SK-N-SH (cell line): ENCODE measurements around the gene AP3D1. TPM values are rescaled to one million over a fixed set of nuclear protein-coding genes. Genes with fewer than 3 reads are reported as not detected.

Source experiments
- CTCF ChIA-PET: fragments of 300-600, 350-600 bp; formaldehyde crosslinking; extraction: SDS; loops from one replicate; lab custom pipeline; 2021; lab: Yijun Ruan, JAX
- POLR2A ChIA-PET: fragments of 350-600 bp; sonication (Branson Sonifier 250); formaldehyde crosslinking; extraction: SDS; loops from one replicate; lab custom pipeline; 2020; ENCODE audit warnings: antibody characterized with exemption, inconsistent platforms; lab: Yijun Ruan, JAX
- DNase-seq: peaks from one replicate; pipeline ENCODE4 v3.0.0; 2012
- H2AFZ ChIP-seq: fragments of 200-600 bp; sonication (generic); 2 replicates; pipeline ENCODE4 v1.8.1; 2016; ENCODE audit warnings: antibody characterized with exemption, mild to moderate bottlenecking, low read depth
- H3F3A ChIP-seq: fragments of 200-600 bp; sonication (generic); replicated peaks from 2 replicates; pipeline ENCODE3; 2016; ENCODE audit warnings: antibody characterized with exemption, mild to moderate bottlenecking; ENCODE audit not compliant: insufficient read depth
- H3K27ac ChIP-seq, 2 experiments: fragments of 200-500 bp in 1 of 2; fragments of 200-600 bp in 1 of 2; sonication (Bioruptor generic) in 1 of 2; sonication (generic), shearing (Covaris generic) in 1 of 2; 2 replicates each; pipeline versions ENCODE4 v1.5.1 to v1.6.1; 2014 to 2016; ENCODE audit warnings: low read depth in 2 of 2, inconsistent platforms in 1 of 2, low read length in 1 of 2, mild to moderate bottlenecking in 1 of 2, mixed read lengths in 1 of 2
- H3K27me3 ChIP-seq: fragments of 200-600 bp; sonication (generic), shearing (Covaris generic); 2 replicates; pipeline ENCODE4 v1.6.1; 2016; ENCODE audit warnings: mixed run types; ENCODE audit not compliant: insufficient read depth
- H3K36me3 ChIP-seq, 2 experiments: fragments of 200-500 bp in 1 of 2; fragments of 200-600 bp in 1 of 2; sonication (Bioruptor generic) in 1 of 2; sonication (generic) in 1 of 2; replicated peaks in 1 of 2; 2 replicates each; pipeline versions ENCODE3 to v1.5.1; 2014 to 2016; ENCODE audit warnings: low read length in 1 of 2, mild to moderate bottlenecking in 1 of 2; ENCODE audit not compliant: insufficient read depth in 2 of 2, control insufficient read depth in 1 of 2
- H3K4me1 ChIP-seq, 2 experiments: fragments of 200-500 bp in 1 of 2; fragments of 200-600 bp in 1 of 2; sonication (Bioruptor generic) in 1 of 2; sonication (generic), shearing (Covaris generic) in 1 of 2; 2 replicates each; pipeline versions ENCODE4 v1.5.1 to v1.6.1; 2014 to 2016; ENCODE audit warnings: low read depth in 1 of 2, low read length in 1 of 2, mixed run types in 1 of 2; ENCODE audit not compliant: insufficient read depth in 2 of 2, control insufficient read depth in 1 of 2
- H3K4me2 ChIP-seq: fragments of 200-600 bp; sonication (generic), shearing (Covaris generic); 2 replicates; pipeline ENCODE4 v1.6.1; 2017; ENCODE audit warnings: mixed run types
- H3K4me3 ChIP-seq, 2 experiments: fragments of 200-500 bp in 1 of 2; fragments of 200-600 bp in 1 of 2; sonication (Bioruptor generic) in 1 of 2; sonication (generic), shearing (Covaris generic) in 1 of 2; 2 replicates each; pipeline versions ENCODE4 v1.5.1 to v1.8.1; 2014 to 2016; ENCODE audit warnings: low read depth in 2 of 2, inconsistent platforms in 1 of 2, low read length in 1 of 2, mild to moderate bottlenecking in 1 of 2, mixed read lengths in 1 of 2, moderate library complexity in 1 of 2
- H3K79me2 ChIP-seq: fragments of 200-600 bp; sonication (generic); 2 replicates; pipeline ENCODE4 v1.8.1; 2017; ENCODE audit warnings: mild to moderate bottlenecking; ENCODE audit not compliant: insufficient read depth
- H3K9ac ChIP-seq: fragments of 200-600 bp; sonication (generic); 2 replicates; pipeline ENCODE4 v1.6.1; 2017; ENCODE audit warnings: mixed run types
- H3K9me2 ChIP-seq: fragments of 200-600 bp; sonication (generic); 2 replicates; pipeline ENCODE4 v1.6.1; 2017; ENCODE audit warnings: mixed run types
- H3K9me3 ChIP-seq: fragments of 200-600 bp; sonication (generic); 2 replicates; pipeline ENCODE4 v1.6.1; 2017; ENCODE audit warnings: mixed run types, mild to moderate bottlenecking, moderate library complexity
- H4K20me1 ChIP-seq: fragments of 200-600 bp; sonication (generic); 2 replicates; pipeline ENCODE4 v1.6.1; 2017; ENCODE audit warnings: mild to moderate bottlenecking, mixed run types; ENCODE audit not compliant: insufficient read depth
- CHD2 ChIP-seq: fragments of 150-350 bp; IDR thresholded peaks from 2 replicates; pipeline ENCODE4 v1.6.1; 2018; ENCODE audit warnings: low read length; ENCODE audit not compliant: partially characterized antibody
- ELF1 ChIP-seq: IDR thresholded peaks from 2 replicates; pipeline ENCODE4 v1.4.0; 2012
- EP300 ChIP-seq, 2 experiments: IDR thresholded peaks; 2 replicates each; pipeline versions ENCODE4 v1.4.0 to v1.6.1; 2012; ENCODE audit warnings: borderline replicate concordance in 1 of 2, low read depth in 1 of 2, low read length in 1 of 2
- EZH2phosphoT487 ChIP-seq: fragments of 200-600 bp; sonication (generic); IDR thresholded peaks from 2 replicates; pipeline ENCODE4 v1.6.1; 2017; ENCODE audit warnings: low read depth, mixed run types, mild to moderate bottlenecking, antibody characterized with exemption, moderate library complexity, borderline replicate concordance
- FOSL2 ChIP-seq: IDR thresholded peaks from 2 replicates; pipeline ENCODE4 v1.4.0; 2012; ENCODE audit warnings: low read depth, mild to moderate bottlenecking, moderate library complexity, borderline replicate concordance
- GABPA ChIP-seq: IDR thresholded peaks from 2 replicates; pipeline ENCODE4 v1.4.0; 2012; ENCODE audit warnings: low read depth, mild to moderate bottlenecking
- GATA2 ChIP-seq: sonication (generic); formaldehyde crosslinking; IDR thresholded peaks from 2 replicates; pipeline ENCODE4 v1.5.0; 2020; ENCODE audit warnings: mild to moderate bottlenecking, missing genetic modification reagents
- JUND ChIP-seq: IDR thresholded peaks from 2 replicates; pipeline ENCODE4 v1.4.0; 2012
- MEF2A ChIP-seq: IDR thresholded peaks from 2 replicates; pipeline ENCODE4 v1.4.0; 2012; ENCODE audit warnings: low read depth, borderline replicate concordance
- MXI1 ChIP-seq: IDR thresholded peaks from 2 replicates; pipeline ENCODE4 v1.6.1; 2012; ENCODE audit warnings: mild to moderate bottlenecking, low read depth, low read length, improper control_type of control experiment
- NFIC ChIP-seq: IDR thresholded peaks from 2 replicates; pipeline ENCODE4 v1.4.0; 2012; ENCODE audit warnings: borderline replicate concordance
- NRF1 ChIP-seq: IDR thresholded peaks from 2 replicates; pipeline ENCODE4 v1.6.1; 2012; ENCODE audit warnings: low read depth, mild to moderate bottlenecking, low read length
- POLR2AphosphoS5 ChIP-seq: IDR thresholded peaks from 2 replicates; pipeline ENCODE4 v1.6.1; 2012; ENCODE audit warnings: low read depth, low read length
- RCOR1 ChIP-seq: fragments of 150-350 bp; IDR thresholded peaks from 2 replicates; pipeline ENCODE4 v1.6.1; 2017; ENCODE audit warnings: antibody characterized with exemption, low read length
- RFX5 ChIP-seq: IDR thresholded peaks from 2 replicates; pipeline ENCODE4 v1.6.1; 2012; ENCODE audit warnings: mild to moderate bottlenecking, improper control_type of control experiment, low read length
- RXRA ChIP-seq: IDR thresholded peaks from 2 replicates; pipeline ENCODE4 v1.4.0; 2012; ENCODE audit warnings: low read depth, mild to moderate bottlenecking, borderline replicate concordance
- TEAD4 ChIP-seq: IDR thresholded peaks from 2 replicates; pipeline ENCODE4 v1.4.0; 2012; ENCODE audit warnings: mild to moderate bottlenecking, borderline replicate concordance; ENCODE audit not compliant: insufficient read depth
- WGBS: methylation state at CpG from one replicate; pipeline ENCODE4 v1.1.6; 2017; ENCODE audit warnings: low lambda C conversion rate; 5-methylcytosine and 5-hydroxymethylcytosine counted together
- polyA plus RNA-seq, 3 experiments: library from polyadenylated mRNA; depleted of rRNA; stranded (reverse); fragments of >200 nt; gene quantifications; 2 replicates each; pipeline ENCODE4 v1.2.3, GENCODE V29; 2012
- TF ChIP-seq, protein P1 (sequence below): IDR thresholded peaks from 2 replicates; pipeline ENCODE4 v1.4.0; 2012; ENCODE audit warnings: low read depth, borderline replicate concordance
- TF ChIP-seq, protein P2 (sequence below): IDR thresholded peaks from 2 replicates; pipeline ENCODE4; 2012
- TF ChIP-seq, protein P3 (sequence below): IDR thresholded peaks from 2 replicates; pipeline ENCODE4 v1.4.0; 2012; ENCODE audit warnings: low read depth
- TF ChIP-seq, protein P4 (sequence below): fragments of 150-350 bp; IDR thresholded peaks from 2 replicates; pipeline ENCODE4 v1.6.1; 2016; ENCODE audit warnings: mild to moderate bottlenecking, low read depth, low read length
- TF ChIP-seq, protein P5 (sequence below): fragments of 150-350 bp; IDR thresholded peaks from 2 replicates; pipeline ENCODE4 v1.6.1; 2017; ENCODE audit warnings: antibody characterized with exemption, low read length, low read depth, borderline replicate concordance

Gene AP3D1
- polyA plus RNA-seq, 1 of the 3 experiments (the other 2 are of a cell fraction): 127 TPM

DNA sequence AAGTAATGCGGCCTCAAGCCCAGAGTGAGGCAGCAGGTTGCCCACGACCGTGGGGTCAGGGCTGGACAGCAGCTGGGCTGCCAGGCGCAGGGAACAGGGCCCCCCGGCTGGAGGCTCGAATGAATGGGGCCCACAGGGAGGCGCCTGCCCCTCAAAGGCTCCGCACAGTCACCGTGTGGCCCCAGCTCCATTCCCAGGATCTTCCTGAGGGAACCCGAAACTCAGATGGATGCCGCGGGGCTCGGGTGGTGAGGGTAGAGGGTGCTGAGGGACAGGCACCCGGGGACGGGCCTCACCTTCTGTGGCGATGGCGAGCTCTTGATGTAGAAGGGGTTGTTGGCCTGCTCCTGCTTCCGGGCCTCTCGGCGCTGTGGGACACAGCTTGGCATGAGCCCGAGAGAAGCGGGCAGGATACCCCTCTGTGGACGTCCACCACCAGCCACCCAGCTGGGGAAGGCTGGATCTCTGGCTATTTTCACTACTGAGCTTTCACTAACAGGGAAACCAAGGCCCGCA is 35.4 kb downstream of the AP3D1 start (continued):
- TF ChIP-seq MXI1 (no peak), POLR2AphosphoS5 (no peak), GABPA (no peak), FOSL2 (no peak), GATA2 (CRISPR knock-in tag) (no peak), CHD2 (no peak), NFIC (no peak), ELF1 (no peak)
- TF ChIP-seq, protein P1, sequence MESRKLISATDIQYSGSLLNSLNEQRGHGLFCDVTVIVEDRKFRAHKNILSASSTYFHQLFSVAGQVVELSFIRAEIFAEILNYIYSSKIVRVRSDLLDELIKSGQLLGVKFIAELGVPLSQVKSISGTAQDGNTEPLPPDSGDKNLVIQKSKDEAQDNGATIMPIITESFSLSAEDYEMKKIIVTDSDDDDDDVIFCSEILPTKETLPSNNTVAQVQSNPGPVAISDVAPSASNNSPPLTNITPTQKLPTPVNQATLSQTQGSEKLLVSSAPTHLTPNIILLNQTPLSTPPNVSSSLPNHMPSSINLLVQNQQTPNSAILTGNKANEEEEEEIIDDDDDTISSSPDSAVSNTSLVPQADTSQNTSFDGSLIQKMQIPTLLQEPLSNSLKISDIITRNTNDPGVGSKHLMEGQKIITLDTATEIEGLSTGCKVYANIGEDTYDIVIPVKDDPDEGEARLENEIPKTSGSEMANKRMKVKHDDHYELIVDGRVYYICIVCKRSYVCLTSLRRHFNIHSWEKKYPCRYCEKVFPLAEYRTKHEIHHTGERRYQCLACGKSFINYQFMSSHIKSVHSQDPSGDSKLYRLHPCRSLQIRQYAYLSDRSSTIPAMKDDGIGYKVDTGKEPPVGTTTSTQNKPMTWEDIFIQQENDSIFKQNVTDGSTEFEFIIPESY: no peak
- TF ChIP-seq, protein P2, sequence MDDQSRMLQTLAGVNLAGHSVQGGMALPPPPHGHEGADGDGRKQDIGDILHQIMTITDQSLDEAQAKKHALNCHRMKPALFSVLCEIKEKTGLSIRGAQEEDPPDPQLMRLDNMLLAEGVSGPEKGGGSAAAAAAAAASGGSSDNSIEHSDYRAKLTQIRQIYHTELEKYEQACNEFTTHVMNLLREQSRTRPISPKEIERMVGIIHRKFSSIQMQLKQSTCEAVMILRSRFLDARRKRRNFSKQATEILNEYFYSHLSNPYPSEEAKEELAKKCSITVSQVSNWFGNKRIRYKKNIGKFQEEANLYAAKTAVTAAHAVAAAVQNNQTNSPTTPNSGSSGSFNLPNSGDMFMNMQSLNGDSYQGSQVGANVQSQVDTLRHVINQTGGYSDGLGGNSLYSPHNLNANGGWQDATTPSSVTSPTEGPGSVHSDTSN: no peak

DNA sequence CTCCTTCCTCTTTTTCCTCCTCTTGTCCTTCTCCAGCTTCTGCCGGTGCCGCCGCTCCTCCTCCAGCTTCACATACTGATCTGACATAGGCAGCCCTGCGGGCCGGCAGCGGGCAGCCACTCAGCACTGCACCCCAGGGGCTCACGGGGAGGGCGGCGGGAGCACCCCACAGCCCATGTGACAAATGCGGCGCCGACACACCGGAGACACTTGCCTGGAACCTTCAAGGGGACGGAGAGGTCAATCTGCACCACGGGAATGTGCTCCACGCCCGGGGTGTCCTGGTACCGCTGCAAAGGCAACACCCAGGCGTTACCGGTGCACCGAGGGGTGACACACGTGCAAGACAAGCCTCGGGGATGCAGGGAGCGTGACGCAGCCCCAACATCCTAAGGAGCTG is 36.0 kb downstream of the AP3D1 start:
- Histone ChIP-seq H3K9me3 (no peaks in the 10 kb centered on the region), H3K4me2 (no peak overlapping the region), H3K4me3 (no peak overlapping the region), H3K79me2 (0 out of 2 replicates have a peak, but pooled peaks cover 2% of the 10 kb centered on the region), H3K4me1 (no peaks in the 10 kb centered on the region), H3K9ac (no peak overlapping the region), H3K36me3 (peaks cover 9 to 91% of the 10 kb centered on the region in 2 experiments), H3F3A (no peaks in the 10 kb centered on the region), H3K9me2 (no peaks in the 10 kb centered on the region), H3K27me3 (no peaks in the 10 kb centered on the region), H4K20me1 (no peaks in the 10 kb centered on the region; the same call in 1 of the 2 replicates), H3K27ac (no peak overlapping the region), H2AFZ (no peak overlapping the region)
- no peak for DNase-seq
- CTCF ChIA-PET: no interaction called here
- TF ChIP-seq CHD2 (no peak), NRF1 (no peak), RCOR1 (no peak), GATA2 (CRISPR knock-in tag) (no peak), RFX5 (no peak), JUND (no peak), EZH2phosphoT487 (no peak), MEF2A (no peak), EP300 (IDR thresholded peaks at IDR 0.05; ENCODE audit: borderline replicate concordance in 1 of 2, low read depth in 1 of 2, low read length in 1 of 2) (no peak), RXRA (no peak), TEAD4 (no peak)
- TF ChIP-seq, protein P3, sequence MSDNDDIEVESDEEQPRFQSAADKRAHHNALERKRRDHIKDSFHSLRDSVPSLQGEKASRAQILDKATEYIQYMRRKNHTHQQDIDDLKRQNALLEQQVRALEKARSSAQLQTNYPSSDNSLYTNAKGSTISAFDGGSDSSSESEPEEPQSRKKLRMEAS: no peak
- TF ChIP-seq, protein P4, sequence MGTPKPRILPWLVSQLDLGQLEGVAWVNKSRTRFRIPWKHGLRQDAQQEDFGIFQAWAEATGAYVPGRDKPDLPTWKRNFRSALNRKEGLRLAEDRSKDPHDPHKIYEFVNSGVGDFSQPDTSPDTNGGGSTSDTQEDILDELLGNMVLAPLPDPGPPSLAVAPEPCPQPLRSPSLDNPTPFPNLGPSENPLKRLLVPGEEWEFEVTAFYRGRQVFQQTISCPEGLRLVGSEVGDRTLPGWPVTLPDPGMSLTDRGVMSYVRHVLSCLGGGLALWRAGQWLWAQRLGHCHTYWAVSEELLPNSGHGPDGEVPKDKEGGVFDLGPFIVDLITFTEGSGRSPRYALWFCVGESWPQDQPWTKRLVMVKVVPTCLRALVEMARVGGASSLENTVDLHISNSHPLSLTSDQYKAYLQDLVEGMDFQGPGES: no peak
- TF ChIP-seq, protein P5, sequence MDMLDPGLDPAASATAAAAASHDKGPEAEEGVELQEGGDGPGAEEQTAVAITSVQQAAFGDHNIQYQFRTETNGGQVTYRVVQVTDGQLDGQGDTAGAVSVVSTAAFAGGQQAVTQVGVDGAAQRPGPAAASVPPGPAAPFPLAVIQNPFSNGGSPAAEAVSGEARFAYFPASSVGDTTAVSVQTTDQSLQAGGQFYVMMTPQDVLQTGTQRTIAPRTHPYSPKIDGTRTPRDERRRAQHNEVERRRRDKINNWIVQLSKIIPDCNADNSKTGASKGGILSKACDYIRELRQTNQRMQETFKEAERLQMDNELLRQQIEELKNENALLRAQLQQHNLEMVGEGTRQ: no peak
- TF ChIP-seq, protein P1: no peak
- WGBS: 99% methylated on average over 14 of the region's 25 CpGs
- POLR2A ChIA-PET: no interaction called here
